ENCODE data around the gene FAM120A.

The FAM120A gene

DNA sequence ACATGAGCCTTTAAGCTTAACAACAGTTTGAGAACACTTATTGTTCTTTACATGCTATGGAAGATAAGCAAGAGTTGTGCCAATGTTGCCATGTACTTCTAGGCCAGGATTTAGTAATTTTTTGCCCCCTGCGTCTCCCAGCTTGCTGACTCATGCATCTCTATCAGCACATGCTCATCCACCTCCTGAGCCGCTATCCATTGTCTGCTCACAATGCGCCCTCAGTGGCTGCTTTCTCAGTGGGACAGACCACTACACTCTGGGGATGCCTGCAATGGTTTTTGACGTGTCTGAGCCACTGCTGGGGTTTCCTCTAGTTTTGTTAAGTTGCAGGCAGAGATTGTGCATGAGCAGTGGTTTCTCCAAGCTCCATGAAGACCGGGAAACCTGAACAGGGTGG lies 74.0 kb downstream of the FAM120A start:
- no peak overlapping the region for H3K27ac ChIP-seq
- TF ChIP-seq, protein P1, sequence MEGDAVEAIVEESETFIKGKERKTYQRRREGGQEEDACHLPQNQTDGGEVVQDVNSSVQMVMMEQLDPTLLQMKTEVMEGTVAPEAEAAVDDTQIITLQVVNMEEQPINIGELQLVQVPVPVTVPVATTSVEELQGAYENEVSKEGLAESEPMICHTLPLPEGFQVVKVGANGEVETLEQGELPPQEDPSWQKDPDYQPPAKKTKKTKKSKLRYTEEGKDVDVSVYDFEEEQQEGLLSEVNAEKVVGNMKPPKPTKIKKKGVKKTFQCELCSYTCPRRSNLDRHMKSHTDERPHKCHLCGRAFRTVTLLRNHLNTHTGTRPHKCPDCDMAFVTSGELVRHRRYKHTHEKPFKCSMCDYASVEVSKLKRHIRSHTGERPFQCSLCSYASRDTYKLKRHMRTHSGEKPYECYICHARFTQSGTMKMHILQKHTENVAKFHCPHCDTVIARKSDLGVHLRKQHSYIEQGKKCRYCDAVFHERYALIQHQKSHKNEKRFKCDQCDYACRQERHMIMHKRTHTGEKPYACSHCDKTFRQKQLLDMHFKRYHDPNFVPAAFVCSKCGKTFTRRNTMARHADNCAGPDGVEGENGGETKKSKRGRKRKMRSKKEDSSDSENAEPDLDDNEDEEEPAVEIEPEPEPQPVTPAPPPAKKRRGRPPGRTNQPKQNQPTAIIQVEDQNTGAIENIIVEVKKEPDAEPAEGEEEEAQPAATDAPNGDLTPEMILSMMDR (conservative IDR thresholded peaks at IDR 0.05), result no peak
- no peak for TF ChIP-seq ZFX (IDR thresholded peaks at IDR 0.05)

DNA sequence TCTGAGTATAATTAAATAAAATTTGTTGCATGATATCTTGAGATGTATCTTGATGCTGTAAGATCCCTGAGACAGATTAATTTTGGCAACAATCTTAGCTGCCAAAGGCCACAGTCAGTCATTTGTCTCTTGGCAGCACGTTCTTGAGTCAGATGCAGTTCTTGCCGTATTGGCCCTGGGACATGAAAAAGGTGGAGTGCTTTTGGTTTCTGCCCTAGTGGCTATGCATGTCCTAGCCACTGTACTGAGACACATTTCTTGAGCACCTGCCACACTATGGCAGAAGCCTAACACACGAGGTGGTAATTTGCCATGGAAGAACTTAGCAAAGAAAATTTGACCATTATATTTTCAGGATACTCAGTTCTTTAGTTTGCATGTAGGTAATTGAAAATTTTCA lies 79.9 kb downstream of the FAM120A start:
- no peak overlapping the region for H3K27ac ChIP-seq
- TF ChIP-seq, protein P1 (conservative IDR thresholded peaks at IDR 0.05), result peak; percentile 53
- TF ChIP-seq ZFX (IDR thresholded peaks at IDR 0.05), result no peak

DNA sequence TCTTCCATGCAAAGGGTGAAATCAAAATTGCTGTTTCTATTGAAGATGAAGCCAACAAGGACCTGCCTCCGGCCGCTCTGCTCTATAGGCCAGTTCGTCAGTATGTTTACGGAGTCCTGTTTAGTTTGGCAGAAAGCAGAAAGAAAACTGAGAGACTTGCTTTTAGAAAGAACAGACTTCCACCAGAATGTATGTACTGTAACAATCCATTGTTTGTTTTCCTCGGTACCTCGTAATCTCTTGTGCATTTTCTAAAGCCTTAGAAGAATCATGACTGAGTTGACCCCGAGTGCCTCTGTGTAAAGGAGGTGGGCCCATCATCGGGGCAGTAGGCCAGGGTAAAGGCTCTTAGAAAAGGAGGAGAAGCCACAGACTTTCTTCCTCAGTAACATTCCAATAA lies 80.7 kb downstream of the FAM120A start:
- peak overlapping the region; percentile 74 for H3K27ac ChIP-seq
- TF ChIP-seq, protein P1 (conservative IDR thresholded peaks at IDR 0.05), result no peak
- no peak for TF ChIP-seq ZFX (IDR thresholded peaks at IDR 0.05)

DNA sequence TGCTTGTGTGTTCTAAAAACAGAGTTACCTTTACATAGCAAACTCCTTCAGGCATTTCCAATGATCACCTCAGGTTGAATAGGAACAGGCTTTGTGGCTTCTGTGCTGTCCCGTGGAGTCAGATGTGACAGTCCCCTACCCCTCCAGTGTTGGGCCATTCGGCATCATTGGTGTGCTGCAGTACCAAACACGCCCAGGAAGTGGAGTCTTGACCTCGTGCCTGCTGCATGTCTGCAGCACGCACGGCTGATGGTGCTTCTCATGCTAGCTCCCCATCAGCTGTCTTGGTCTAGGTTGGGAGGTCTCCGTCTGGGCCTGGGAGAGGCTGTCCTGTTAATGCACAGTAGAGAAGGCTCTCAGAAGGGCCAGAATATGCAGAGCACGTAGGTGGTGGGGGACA lies 82.4 kb downstream of the FAM120A start:
- H3K27ac ChIP-seq, result peak overlapping the region; percentile 11; the same call in 1 of the 2 replicates
- no peak for TF ChIP-seq ZFX (IDR thresholded peaks at IDR 0.05)
- TF ChIP-seq, protein P1 (conservative IDR thresholded peaks at IDR 0.05), result no peak; the same call in 1 of the 2 replicates

DNA sequence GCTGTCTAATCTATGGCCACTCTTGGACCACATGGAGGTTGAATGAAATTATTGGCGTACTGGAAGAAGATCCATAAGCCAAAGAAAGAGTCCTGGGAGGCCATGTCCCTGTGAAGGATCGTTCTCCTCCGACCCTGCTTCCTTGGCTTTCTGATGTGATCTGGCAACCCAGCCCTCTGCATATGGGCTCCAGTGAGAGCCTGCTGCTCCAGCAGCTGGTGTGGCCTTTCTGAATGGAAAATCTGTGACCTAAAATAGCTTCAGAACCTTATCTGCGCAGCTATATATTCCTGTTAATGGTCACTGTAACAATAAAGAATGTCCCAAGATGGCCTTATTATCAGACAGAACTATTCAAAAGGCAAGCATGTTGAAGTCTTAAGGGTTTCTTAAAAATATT lies 84.7 kb downstream of the FAM120A start:
- H3K27ac ChIP-seq, result no peak overlapping the region

DNA sequence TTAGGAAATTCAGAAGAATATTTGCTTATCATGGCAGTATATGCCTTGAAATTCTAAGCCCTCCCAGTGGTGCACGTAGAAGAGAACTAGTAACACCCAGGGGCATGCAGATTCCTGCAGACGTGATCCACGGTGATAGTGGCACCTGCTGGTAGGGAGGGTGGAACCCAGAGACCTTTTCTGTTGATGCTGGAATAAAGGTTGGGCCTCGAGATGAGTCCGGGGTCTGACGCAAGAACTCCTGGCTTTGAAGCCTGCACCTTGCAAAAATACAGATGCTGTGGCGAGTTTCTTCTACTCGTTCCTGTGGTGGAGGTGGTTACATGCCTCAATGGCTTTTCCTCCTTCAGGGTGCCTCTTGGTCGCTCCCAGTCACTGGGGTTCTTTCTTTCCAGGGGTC lies 85.4 kb downstream of the FAM120A start:
- no peak for TF ChIP-seq ZFX (IDR thresholded peaks at IDR 0.05)
- TF ChIP-seq, protein P1 (conservative IDR thresholded peaks at IDR 0.05), result no peak
- no peak overlapping the region for H3K27ac ChIP-seq

More for the DNA sequence above, 84.7 kb downstream of the FAM120A start:
- no peak for TF ChIP-seq ZFX (IDR thresholded peaks at IDR 0.05)
- TF ChIP-seq, protein P1 (conservative IDR thresholded peaks at IDR 0.05), result no peak

DNA sequence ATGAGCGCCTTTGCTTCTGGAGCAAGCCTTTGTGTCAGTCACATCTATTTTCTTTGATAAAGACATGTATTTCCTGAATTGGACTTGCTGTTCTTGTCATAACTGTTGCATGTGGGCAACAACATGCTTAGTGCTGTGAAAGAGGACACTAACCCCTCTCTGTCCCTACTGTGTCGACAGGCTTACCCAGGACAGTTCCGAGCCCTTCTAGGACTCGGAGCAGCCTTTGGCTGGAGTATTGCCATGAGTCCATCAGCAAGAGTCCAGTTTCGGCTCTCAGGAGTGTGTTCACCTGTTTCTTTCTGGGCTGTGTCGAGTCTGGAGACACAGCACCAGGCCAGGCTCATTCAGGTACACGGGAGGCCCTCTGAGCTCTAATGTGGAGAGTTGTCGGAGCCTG lies 88.8 kb downstream of the FAM120A start:
- H3K27ac ChIP-seq, result no peak overlapping the region
- TF ChIP-seq, protein P1 (conservative IDR thresholded peaks at IDR 0.05), result no peak
- no peak for TF ChIP-seq ZFX (IDR thresholded peaks at IDR 0.05)

All from C4-2B (cell line).